Progenitor cell of endocrine pancreas (in vitro differentiated cells): ENCODE measurements around the gene IFNGR1. TPM values are rescaled to one million over a fixed set of nuclear protein-coding genes. Genes with fewer than 3 reads are reported as not detected.

ENCODE experiments used
- DNase-seq: peaks from one replicate; pipeline ENCODE4 v3.0.0; 2021; ENCODE audit warnings: low spot score; ENCODE audit not compliant: unreplicated experiment
- H3K27ac Mint-ChIP-seq: 2 replicates; pipeline ENCODE4 v1.8.0; 2021; ENCODE audit warnings: mild to moderate bottlenecking, moderate library complexity, mixed read lengths
- H3K27me3 Mint-ChIP-seq: 2 replicates; pipeline ENCODE4 v1.8.0; 2021; ENCODE audit warnings: mixed read lengths
- H3K36me3 Mint-ChIP-seq: 2 replicates; pipeline ENCODE4 v1.8.0; 2022; ENCODE audit warnings: mixed read lengths; ENCODE audit not compliant: insufficient read depth
- H3K4me1 Mint-ChIP-seq: 2 replicates; pipeline ENCODE4 v1.8.0; 2021; ENCODE audit warnings: low read depth, mixed read lengths
- H3K4me3 Mint-ChIP-seq: 2 replicates; pipeline ENCODE4 v1.8.0; 2021; ENCODE audit warnings: low read depth, mild to moderate bottlenecking, moderate library complexity, mixed read lengths
- H3K9me3 Mint-ChIP-seq: 2 replicates; pipeline ENCODE4 v1.8.0; 2021; ENCODE audit warnings: low read depth, mixed read lengths
- total RNA-seq: library from RNA; stranded (reverse); gene quantifications from 2 replicates; pipeline ENCODE4 v1.2.1, GENCODE V29; 2021
- TF ChIP-seq, protein P1 (sequence below): fragments of 200-600 bp; sonication (generic); IDR thresholded peaks from one replicate; pipeline ENCODE4 v1.5.0; 2021; ENCODE audit warnings: antibody characterized with exemption, mild to moderate bottlenecking; ENCODE audit not compliant: unreplicated experiment

IFNGR1 gene
- total RNA-seq, 1 donor from 2014 or later, result 29.4 TPM

DNA sequence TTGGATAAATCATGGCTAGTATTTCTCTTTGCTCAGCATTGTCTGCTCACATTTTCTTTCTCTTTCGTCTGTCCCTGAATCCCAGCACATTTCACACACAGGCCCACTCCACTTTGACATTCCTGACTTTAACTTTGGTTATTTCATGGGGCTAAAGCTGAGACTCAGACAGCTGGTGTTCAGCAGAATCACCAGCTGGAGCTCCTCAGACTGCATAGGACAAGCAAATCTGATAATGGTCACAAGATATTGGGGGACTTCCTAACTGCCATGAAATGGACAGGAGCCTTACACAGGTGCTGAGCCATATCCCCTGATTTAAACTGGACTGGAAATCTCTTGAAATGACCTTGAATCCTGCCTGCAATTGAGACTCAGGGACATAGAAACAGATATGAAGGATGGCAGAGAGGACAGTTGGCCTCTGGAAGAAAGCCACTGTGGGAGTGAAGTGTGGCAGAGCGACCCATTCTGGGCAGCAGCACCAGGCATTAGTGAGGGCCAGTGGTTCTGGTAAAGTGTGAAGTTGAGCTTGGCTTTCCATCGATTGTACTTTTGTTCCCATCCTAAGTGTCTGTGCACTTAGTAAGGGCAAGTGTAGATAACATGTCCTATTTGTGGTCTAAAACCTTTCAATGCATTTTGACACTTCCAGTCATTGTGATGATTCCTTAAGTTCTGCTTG is 10.0 kb upstream of the IFNGR1 start:
- peaks cover 5% of the 10 kb centered on the region for H3K4me1 Mint-ChIP-seq
- TF ChIP-seq, protein P1, sequence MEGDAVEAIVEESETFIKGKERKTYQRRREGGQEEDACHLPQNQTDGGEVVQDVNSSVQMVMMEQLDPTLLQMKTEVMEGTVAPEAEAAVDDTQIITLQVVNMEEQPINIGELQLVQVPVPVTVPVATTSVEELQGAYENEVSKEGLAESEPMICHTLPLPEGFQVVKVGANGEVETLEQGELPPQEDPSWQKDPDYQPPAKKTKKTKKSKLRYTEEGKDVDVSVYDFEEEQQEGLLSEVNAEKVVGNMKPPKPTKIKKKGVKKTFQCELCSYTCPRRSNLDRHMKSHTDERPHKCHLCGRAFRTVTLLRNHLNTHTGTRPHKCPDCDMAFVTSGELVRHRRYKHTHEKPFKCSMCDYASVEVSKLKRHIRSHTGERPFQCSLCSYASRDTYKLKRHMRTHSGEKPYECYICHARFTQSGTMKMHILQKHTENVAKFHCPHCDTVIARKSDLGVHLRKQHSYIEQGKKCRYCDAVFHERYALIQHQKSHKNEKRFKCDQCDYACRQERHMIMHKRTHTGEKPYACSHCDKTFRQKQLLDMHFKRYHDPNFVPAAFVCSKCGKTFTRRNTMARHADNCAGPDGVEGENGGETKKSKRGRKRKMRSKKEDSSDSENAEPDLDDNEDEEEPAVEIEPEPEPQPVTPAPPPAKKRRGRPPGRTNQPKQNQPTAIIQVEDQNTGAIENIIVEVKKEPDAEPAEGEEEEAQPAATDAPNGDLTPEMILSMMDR, result no peak
- H3K27me3 Mint-ChIP-seq, result no peaks in the 10 kb centered on the region
- no peaks in the 10 kb centered on the region for H3K9me3 Mint-ChIP-seq
- H3K4me3 Mint-ChIP-seq, result no peak overlapping the region
- no peak overlapping the region for H3K27ac Mint-ChIP-seq
- no peak for DNase-seq
- no peaks in the 10 kb centered on the region for H3K36me3 Mint-ChIP-seq

DNA sequence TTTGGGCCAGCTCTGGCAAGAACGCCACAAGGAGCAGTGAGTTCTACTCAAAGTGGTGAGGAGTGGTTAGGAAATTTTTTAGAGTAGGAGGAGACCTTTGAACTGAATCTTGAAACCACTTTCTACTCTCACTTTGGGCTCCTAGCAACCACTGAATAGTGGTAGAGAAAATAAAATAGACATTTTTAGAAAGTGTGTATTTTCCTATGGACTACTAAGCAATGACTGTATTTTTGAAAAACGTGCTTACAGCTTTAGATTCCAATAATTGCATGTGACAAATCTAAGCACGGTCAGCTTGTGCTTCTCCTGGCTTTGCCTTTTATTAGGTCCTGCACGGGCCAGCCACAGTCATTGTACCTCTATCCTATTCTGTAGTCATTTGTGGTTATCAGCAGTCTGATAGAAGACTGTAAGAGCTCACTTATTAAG is 8.7 kb upstream of the IFNGR1 start:
- peaks cover 5% of the 10 kb centered on the region for H3K4me1 Mint-ChIP-seq
- H3K27me3 Mint-ChIP-seq, result no peaks in the 10 kb centered on the region
- DNase-seq, result no peak
- no peak overlapping the region for H3K27ac Mint-ChIP-seq
- H3K36me3 Mint-ChIP-seq, result no peaks in the 10 kb centered on the region
- no peaks in the 10 kb centered on the region for H3K9me3 Mint-ChIP-seq
- H3K4me3 Mint-ChIP-seq, result no peak overlapping the region
- TF ChIP-seq, protein P1, result no peak

DNA sequence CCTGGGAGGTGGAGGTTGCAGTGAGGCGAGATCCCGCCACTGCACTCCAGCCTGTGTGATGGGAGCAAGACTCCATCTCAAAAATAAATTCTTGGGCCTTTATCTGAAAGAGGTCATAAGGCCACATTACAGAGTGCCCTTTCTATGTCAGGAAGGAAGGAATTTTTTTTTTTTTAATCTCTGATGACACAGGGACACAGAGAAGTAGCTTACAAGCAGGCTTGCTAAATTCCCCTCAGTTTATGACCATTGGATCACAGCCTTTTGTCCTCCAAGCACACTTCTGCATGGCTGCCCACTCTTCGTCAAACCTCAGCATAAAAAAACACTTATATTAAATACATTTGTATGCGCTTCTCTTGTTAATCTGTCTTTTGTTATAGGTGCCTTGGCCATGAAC is 7.5 kb upstream of the IFNGR1 start:
- no peaks in the 10 kb centered on the region for H3K27me3 Mint-ChIP-seq
- no peaks in the 10 kb centered on the region for H3K36me3 Mint-ChIP-seq
- no peaks in the 10 kb centered on the region for H3K9me3 Mint-ChIP-seq
- no peak for DNase-seq
- H3K27ac Mint-ChIP-seq, result no peak overlapping the region
- TF ChIP-seq, protein P1, result no peak
- no peak overlapping the region for H3K4me3 Mint-ChIP-seq
- peaks cover 5% of the 10 kb centered on the region for H3K4me1 Mint-ChIP-seq

DNA sequence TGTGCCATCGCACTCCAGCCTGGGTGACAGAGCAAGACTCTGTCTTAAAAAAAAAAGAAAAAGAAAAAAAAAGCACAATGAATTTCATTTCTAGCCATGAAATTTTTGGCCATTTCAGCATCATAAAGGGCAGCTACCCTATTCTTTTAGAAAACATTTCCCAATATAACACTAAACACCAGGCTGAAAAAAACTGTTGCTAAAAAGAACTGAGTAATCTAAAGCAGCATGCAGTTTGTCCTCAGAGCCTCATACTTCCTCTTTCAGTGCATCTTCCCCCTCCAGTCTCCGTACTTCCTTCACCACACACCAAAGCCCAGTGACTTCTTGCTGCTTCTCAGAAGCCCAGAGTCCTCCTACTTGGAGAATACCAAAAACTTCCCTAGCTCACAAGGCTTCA is 5.6 kb upstream of the IFNGR1 start:
- H3K36me3 Mint-ChIP-seq, result no peaks in the 10 kb centered on the region
- no peaks in the 10 kb centered on the region for H3K27me3 Mint-ChIP-seq
- H3K4me3 Mint-ChIP-seq, result no peak overlapping the region
- TF ChIP-seq, protein P1, result no peak
- H3K9me3 Mint-ChIP-seq, result no peaks in the 10 kb centered on the region
- H3K4me1 Mint-ChIP-seq, result peaks cover 8% of the 10 kb centered on the region
- DNase-seq, result no peak
- H3K27ac Mint-ChIP-seq, result no peak overlapping the region

DNA sequence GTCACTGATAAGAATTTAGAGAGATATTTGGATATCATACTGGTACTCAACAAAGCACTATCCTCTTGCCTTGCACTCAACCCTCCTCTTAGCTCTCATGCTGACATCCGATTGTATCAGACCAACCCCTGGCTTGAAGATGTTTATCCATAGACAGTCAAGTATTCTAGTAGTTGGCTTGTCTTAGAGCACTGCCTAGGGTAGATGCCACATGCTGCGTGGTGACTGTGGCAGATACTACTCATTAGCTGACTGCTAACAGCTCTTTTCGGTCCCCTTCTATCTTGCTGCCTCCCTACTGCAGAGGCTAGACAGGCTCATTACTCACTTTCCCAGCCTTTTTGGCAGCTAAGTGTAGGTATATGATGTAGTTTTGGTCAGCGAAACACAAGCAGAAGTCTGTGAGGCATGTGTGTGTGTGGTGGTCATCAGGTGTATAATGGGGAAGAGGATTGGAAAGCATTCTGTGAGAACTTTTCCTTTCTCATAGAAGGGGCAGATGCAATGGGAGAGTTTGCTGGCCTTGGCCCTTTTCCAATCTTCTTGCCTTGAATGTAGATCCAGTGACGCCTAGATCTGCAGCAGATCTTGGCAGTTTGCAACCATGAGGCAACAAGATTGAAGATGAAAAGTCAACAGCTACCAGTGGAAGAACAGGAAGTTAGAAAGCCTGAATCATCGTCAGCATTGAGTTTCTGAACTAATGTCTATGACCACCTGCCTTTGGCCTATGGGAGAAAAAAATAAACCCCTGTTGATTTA is 4.4 kb upstream of the IFNGR1 start:
- Mint-ChIP-seq H3K36me3 (no peaks in the 10 kb centered on the region), H3K9me3 (no peaks in the 10 kb centered on the region), H3K27me3 (no peaks in the 10 kb centered on the region), H3K27ac (no peak overlapping the region), H3K4me3 (no peak overlapping the region), H3K4me1 (peaks cover 9% of the 10 kb centered on the region)
- no peak for DNase-seq
- TF ChIP-seq, protein P1, result no peak
